ENCODE results near the gene MISP3. TPM values are rescaled to one million over a fixed set of nuclear protein-coding genes. Genes with fewer than 3 reads are reported as not detected.

Gene MISP3
- total RNA-seq, 1 donor from 2014 or later, result 6.7 TPM

DNA sequence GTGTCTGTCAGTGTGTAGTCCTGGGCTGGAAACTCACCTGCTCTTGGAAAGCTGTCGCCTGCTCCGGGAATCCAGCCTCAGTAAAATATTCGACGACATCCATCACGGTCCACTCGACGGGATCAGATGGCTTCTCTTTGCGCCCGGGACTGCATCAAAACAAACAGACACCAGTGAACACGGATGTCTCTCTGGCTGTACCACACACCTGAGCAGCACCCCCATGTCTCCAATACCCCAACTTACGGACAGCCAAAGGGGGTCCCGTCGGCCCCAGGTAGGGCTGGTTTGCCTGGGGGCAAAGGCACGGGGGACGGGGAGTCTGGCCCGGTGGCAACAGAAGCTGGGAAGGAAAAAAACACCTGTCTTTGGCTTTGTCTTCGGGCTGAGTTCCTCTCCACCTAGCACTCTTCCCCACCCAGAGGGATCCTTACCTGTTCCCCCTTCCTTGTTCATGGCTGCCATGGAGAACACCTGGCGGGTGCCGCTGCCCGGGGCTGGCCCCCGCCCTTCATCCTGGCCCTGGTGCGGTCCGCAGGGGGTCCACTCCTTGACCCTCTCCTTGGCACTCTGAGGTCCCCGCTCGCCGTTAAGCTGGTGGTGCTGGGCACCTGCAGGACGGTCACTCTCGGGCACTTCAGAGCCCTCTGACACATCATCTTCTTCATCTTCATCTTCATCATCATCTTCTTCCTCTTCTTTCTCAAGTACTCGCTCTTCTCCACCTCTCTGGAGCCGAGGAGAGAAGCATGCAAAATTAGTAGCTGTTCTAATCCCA, 16.2 kb downstream of the MISP3 start:
- Histone ChIP-seq H3K36me3 (peaks cover 11% of the 10 kb centered on the region), H3K4me1 (no peaks in the 10 kb centered on the region), H3K4me3 (peak overlapping the region; percentile 49), H3K27ac (no peak overlapping the region), H3K27me3 (no peaks in the 10 kb centered on the region), H3K9me3 (peaks cover 9% of the 10 kb centered on the region)
- TF ChIP-seq, protein P1, sequence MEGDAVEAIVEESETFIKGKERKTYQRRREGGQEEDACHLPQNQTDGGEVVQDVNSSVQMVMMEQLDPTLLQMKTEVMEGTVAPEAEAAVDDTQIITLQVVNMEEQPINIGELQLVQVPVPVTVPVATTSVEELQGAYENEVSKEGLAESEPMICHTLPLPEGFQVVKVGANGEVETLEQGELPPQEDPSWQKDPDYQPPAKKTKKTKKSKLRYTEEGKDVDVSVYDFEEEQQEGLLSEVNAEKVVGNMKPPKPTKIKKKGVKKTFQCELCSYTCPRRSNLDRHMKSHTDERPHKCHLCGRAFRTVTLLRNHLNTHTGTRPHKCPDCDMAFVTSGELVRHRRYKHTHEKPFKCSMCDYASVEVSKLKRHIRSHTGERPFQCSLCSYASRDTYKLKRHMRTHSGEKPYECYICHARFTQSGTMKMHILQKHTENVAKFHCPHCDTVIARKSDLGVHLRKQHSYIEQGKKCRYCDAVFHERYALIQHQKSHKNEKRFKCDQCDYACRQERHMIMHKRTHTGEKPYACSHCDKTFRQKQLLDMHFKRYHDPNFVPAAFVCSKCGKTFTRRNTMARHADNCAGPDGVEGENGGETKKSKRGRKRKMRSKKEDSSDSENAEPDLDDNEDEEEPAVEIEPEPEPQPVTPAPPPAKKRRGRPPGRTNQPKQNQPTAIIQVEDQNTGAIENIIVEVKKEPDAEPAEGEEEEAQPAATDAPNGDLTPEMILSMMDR (IDR thresholded peaks at IDR 0.05), result no peak
- DNase-seq, result no peak
- ATAC-seq, result no peak
- intact Hi-C loops (cut with DNase I), result no loop called here

DNA sequence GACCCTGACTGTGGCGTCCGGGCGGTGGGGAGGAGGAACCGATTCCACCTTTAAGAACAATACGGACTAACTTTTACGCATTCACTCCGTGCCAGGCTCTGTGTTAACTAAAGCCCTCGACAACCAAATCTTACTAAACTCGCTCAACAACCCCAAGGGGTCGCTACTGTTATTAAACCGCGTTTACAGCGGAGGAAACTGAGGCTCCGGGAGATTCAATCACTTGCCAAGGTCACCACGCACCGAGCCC, 16.8 kb downstream of the MISP3 start:
- DNase-seq, result no peak
- intact Hi-C loops (cut with DNase I), result no loop called here
- H3K4me1 ChIP-seq, result no peaks in the 10 kb centered on the region
- ATAC-seq, result no peak
- peak overlapping the region; percentile 49 for H3K4me3 ChIP-seq
- H3K9me3 ChIP-seq, result peaks cover 9% of the 10 kb centered on the region
- no peaks in the 10 kb centered on the region for H3K27me3 ChIP-seq
- TF ChIP-seq, protein P1 (IDR thresholded peaks at IDR 0.05), result peak; percentile 18
- H3K36me3 ChIP-seq, result peaks cover 11% of the 10 kb centered on the region
- H3K27ac ChIP-seq, result no peak overlapping the region

DNA sequence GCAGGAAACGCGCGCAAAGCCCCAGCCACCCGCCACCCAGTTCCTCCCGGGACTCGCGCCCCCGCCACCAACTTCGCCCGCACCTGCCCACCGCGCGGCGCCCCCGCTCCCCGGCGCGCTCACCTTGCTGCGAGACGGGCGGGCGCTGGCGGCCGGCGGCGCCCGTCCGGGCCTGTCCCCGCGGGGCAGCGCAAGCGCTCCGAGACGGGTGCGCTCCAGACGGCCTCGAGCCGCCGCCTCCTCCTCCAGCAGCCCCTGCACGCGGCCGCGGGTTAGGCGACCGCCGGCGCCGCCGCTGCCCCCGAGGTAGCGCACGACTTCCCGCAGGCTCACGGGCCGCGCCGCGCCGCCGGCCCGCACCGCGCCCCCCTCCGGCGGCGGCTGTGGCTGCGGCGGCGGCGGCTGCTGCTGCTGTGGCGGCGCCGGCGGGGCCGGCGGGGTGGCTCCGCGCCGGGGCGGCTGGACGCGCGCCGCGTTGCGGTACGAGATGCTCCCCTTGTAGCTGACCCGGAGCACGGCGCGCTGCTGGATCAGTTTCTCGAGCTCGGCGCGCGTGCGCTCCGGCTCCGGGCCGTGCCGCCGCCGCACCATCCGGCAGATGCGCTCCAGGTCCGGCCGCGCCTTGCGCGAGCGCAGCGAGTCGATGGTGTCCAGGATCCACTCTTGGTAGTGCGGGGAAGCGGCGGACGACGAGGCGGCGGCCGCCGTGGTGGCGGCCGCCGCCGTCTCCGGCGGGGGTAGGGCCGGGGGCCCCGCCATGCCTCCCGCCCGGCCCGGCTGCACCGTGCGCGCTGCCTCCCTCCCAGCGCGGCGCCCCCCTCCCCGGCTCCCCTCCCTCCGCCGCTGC, 17.3 kb downstream of the MISP3 start:
- H3K27ac ChIP-seq, result peak overlapping the region; percentile 55
- H3K4me3 ChIP-seq, result peak overlapping the region; percentile 66
- DNase-seq (peak; percentile 83), ATAC-seq (peak; percentile 3)
- no peaks in the 10 kb centered on the region for H3K27me3 ChIP-seq
- no peaks in the 10 kb centered on the region for H3K4me1 ChIP-seq
- peaks cover 9% of the 10 kb centered on the region for H3K9me3 ChIP-seq
- intact Hi-C loops (cut with DNase I), result no loop called here
- H3K36me3 ChIP-seq, result peaks cover 11% of the 10 kb centered on the region
- TF ChIP-seq, protein P1 (IDR thresholded peaks at IDR 0.05), result no peak

DNA sequence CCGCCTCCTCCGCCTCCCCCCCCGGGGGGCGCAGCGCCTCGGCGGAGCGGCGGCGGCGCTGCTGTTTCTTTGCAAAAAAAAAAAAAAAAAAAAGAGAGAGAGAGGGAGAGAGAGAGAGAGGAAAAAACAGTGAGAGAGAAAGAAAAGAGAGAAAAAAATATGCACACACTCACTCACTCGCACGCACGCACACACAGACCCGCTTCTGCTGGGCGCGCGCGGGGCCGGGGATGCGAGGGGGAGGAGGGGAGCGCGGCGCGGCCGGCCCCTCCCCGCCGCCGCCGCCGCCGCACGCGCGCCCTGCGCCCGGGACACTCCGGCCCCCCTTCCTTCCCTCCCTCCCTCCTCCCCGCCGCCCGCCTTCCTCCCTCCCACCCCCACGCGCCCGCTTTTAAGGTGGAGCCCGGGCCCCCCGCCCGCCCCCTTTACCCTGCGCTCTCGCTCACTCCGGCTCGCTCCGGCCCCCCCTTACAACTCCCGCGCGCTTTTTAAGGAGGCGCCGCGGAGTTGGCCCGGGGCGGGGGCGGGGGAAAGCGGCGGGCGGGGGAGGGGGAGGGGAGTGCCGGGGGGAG, 18.0 kb downstream of the MISP3 start, which contains the start of gene SAMD1:
TSS of gene SAMD1 (minus strand) at position 243 of the 572 bp plus-strand sequence.
- Histone ChIP-seq H3K27me3 (no peaks in the 10 kb centered on the region), H3K36me3 (peaks cover 11% of the 10 kb centered on the region), H3K9me3 (peaks cover 9% of the 10 kb centered on the region), H3K4me3 (peak within 1 kb of the TSS; percentile 66), H3K27ac (peak within 1 kb of the TSS; percentile 76), H3K4me1 (no peaks in the 10 kb centered on the region)
- peak; percentile 84 for ATAC-seq
- intact Hi-C loops (cut with DNase I), result no loop called here
- peak; percentile 95 for DNase-seq
- TF ChIP-seq, protein P1 (IDR thresholded peaks at IDR 0.05), result no peak

DNA sequence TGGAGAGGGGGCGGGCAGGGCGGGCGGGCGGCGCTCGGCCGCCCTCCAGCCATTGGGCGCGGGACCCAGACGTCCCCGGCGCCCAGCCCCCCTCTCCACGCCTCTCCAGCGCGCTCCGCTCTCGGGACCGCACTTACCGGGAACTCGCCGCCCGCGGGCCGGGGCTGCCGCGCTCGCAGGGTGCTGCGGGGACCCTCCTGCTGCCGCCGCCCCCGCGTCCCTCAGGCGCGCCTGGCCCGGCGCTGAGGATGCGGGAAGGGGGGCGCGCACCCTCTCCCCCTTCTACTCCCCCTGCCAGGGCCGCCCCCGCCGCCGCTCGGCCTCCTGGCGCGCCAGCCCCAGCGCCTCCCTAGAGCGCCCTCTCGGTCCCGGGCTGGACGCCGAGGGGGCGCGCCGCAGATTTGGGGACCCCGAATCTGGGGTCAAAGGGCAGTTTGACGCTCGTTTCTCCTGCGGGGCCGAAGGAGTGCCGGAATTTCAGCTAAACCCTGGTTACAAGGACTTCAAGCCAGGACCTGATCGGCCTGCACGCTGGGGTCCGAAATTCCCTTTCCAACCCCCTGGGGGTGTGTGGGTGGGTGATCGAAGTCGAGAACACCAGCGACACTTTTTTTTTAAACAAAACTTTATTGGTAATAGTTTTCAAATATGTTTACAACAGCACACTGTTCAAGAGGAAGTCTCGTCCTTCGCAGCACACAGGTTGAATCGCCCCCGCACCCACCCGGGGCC, 18.7 kb downstream of the MISP3 start:
- DNase-seq (peak; percentile 81), ATAC-seq (peak; percentile 89)
- intact Hi-C loops (cut with DNase I), result no loop called here

More for the DNA sequence above, 18.7 kb downstream of the MISP3 start:
- H3K4me1 ChIP-seq, result no peaks in the 10 kb centered on the region
- H3K36me3 ChIP-seq, result peaks cover 12% of the 10 kb centered on the region
- H3K27me3 ChIP-seq, result no peaks in the 10 kb centered on the region
- H3K27ac ChIP-seq, result peak overlapping the region; percentile 76
- TF ChIP-seq, protein P1 (IDR thresholded peaks at IDR 0.05), result peak; percentile 36
- H3K4me3 ChIP-seq, result peak overlapping the region; percentile 66
- H3K9me3 ChIP-seq, result peaks cover 9% of the 10 kb centered on the region

Data from upper lobe of right lung (tissue), 1 donor.